H1 (cell line): ENCODE measurements around the gene KCNJ5. TPM values are rescaled to one million over a fixed set of nuclear protein-coding genes. Genes with fewer than 3 reads are reported as not detected.

Experiments used
- BCL11A ChIP-seq, 2 experiments: IDR thresholded peaks; one replicate each; pipeline ENCODE4 v1.6.1; 2011; ENCODE audit warnings: low read depth in 2 of 2, low read length in 2 of 2, mild to moderate bottlenecking in 2 of 2
- CTBP2 ChIP-seq: IDR thresholded peaks from 2 replicates; pipeline ENCODE4 v1.7.0; 2011; ENCODE audit warnings: borderline replicate concordance, mild to moderate bottlenecking, moderate library complexity, mixed read lengths, low read length; ENCODE audit not compliant: insufficient read depth, insufficient read length
- EGR1 ChIP-seq: IDR thresholded peaks from 2 replicates; pipeline ENCODE4 v1.6.1; 2011; ENCODE audit warnings: low read depth, low read length, borderline replicate concordance
- FOSL1 ChIP-seq: IDR thresholded peaks from 2 replicates; pipeline ENCODE4 v1.6.1; 2011; ENCODE audit warnings: mild to moderate bottlenecking, low read depth, low read length, moderate library complexity; ENCODE audit not compliant: insufficient read depth
- GABPA ChIP-seq: IDR thresholded peaks from 2 replicates; pipeline ENCODE4 v1.6.1; 2011; ENCODE audit warnings: mild to moderate bottlenecking, low read length, moderate library complexity, borderline replicate concordance; ENCODE audit not compliant: insufficient read depth
- SAP30 ChIP-seq: fragments of 300-600 bp; sonication (generic); IDR thresholded peaks from 2 replicates; pipeline ENCODE4 v1.7.1; 2012; ENCODE audit warnings: low read length, moderate library complexity, mild to moderate bottlenecking, inconsistent platforms; ENCODE audit not compliant: insufficient read depth, insufficient replicate concordance
- TEAD4 ChIP-seq: IDR thresholded peaks from 2 replicates; pipeline ENCODE4 v1.6.1; 2012; ENCODE audit warnings: low read depth, low read length, inconsistent platforms, mixed read lengths
- polyA plus RNA-seq, 7 experiments: library from polyadenylated mRNA; depleted of rRNA in 3 of 7; stranded (reverse) in 5 of 7; unstranded in 2 of 7; fragments of >200 nt in 5 of 7; fragments of 200-250 nt in 2 of 7; gene quantifications; 1 replicate in 5 of 7; 2 replicates in 1 of 7; 4 replicates in 1 of 7; pipeline versions ENCODE4 v1.2.1 to v1.2.3, GENCODE V29; 2011 to 2013; ENCODE audit warnings: missing spikeins in 2 of 7, mixed read lengths in 2 of 7
- total RNA-seq: library from RNA; stranded (reverse); fragmentation: NEBNext Ultra II Directional; extraction: Animal tissue kit (Norgen Biotek cat#: 25700); gene quantifications from 2 replicates; pipeline ENCODE4 v1.2.1, GENCODE V29; 2021

The KCNJ5 gene
- total and polyA plus RNA-seq, 2 of the 8 experiments (the other 6 are each of a cell fraction or from before 2014, with no cell fraction given), result 0.05 TPM; not detected in 1

- no peak for TF ChIP-seq FOSL1
- TF ChIP-seq CTBP2, result no peak
- no peak for TF ChIP-seq BCL11A (IDR thresholded peaks at IDR 0.05; ENCODE audit: low read depth in 2 of 2, low read length in 2 of 2)
- TF ChIP-seq SAP30, result no peak
- TF ChIP-seq EGR1, result no peak
- TF ChIP-seq GABPA, result no peak
- no peak for TF ChIP-seq TEAD4
Measured at GRCh38 chr11:128868841-128869671, 22.1 kb upstream of the KCNJ5 start (continued).
